Hepatocyte (in vitro differentiated cells): ENCODE data around the gene KIAA0319L.

Experiments used
- EZH2 ChIP-seq: fragments of 200-600 bp; sonication (generic); IDR thresholded peaks from 2 replicates; pipeline ENCODE4 v1.6.1; 2016; ENCODE audit warnings: antibody characterized with exemption, mild to moderate bottlenecking, borderline replicate concordance
- TF ChIP-seq, protein P1 (sequence below): fragments of 200-600 bp; sonication (generic); IDR thresholded peaks from 2 replicates; pipeline ENCODE4 v1.5.1; 2016; ENCODE audit warnings: antibody characterized with exemption, mild to moderate bottlenecking; ENCODE audit not compliant: poor library complexity

DNA sequence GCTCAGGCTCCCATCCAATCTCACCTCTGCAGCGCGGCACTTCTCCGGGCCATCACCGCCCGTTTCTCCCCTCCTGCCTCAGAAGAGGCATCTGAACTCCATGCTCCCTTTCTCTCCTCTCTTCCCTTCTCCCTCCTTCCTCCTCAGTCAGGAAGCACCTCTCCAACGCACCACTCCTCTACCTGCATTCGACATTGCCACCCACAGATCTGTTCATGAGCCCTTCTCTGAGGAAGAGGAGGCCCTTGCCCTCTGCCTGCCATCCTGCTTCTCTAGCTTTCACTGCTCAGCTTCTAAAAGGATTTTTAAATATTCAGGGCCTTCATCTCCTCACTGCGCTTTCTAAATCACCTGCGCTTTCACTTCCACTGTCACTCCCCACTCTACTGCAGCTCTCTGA is 120.0 kb downstream of the KIAA0319L start:
- TF ChIP-seq EZH2, result no peak
- TF ChIP-seq, protein P1, sequence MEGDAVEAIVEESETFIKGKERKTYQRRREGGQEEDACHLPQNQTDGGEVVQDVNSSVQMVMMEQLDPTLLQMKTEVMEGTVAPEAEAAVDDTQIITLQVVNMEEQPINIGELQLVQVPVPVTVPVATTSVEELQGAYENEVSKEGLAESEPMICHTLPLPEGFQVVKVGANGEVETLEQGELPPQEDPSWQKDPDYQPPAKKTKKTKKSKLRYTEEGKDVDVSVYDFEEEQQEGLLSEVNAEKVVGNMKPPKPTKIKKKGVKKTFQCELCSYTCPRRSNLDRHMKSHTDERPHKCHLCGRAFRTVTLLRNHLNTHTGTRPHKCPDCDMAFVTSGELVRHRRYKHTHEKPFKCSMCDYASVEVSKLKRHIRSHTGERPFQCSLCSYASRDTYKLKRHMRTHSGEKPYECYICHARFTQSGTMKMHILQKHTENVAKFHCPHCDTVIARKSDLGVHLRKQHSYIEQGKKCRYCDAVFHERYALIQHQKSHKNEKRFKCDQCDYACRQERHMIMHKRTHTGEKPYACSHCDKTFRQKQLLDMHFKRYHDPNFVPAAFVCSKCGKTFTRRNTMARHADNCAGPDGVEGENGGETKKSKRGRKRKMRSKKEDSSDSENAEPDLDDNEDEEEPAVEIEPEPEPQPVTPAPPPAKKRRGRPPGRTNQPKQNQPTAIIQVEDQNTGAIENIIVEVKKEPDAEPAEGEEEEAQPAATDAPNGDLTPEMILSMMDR, result no peak
